Spleen (tissue), 11 donors: ENCODE data around the gene SLC25A10. TPM values are rescaled to one million over a fixed set of nuclear protein-coding genes. Genes with fewer than 3 reads are reported as not detected.

Experiments
- DNase-seq: peaks from one replicate; pipeline ENCODE4 v3.0.0-alpha.2; 2020
- H3K27ac ChIP-seq, 8 donors: fragments of 200-600 bp; sonication (generic) in 7 of 8; 1 replicate in 4 of 8; 2 replicates in 4 of 8; pipeline versions ENCODE4 v1.5.0 to v1.8.0; 2016 to 2021; ENCODE audit warnings: inconsistent platforms in 4 of 8, mild to moderate bottlenecking in 4 of 8, moderate library complexity in 1 of 8
- H3K27me3 ChIP-seq, 7 donors: fragments of 200-600 bp; sonication (generic) in 6 of 7; replicated peaks in 1 of 7; 1 replicate in 4 of 7; 2 replicates in 3 of 7; pipeline versions ENCODE4 v1.5.0 to v1.8.0; 2016 to 2021; ENCODE audit warnings: inconsistent platforms in 3 of 7, mild to moderate bottlenecking in 1 of 7
- H3K36me3 ChIP-seq, 6 donors: fragments of 200-600 bp; sonication (generic) in 5 of 6; 1 replicate in 4 of 6; 2 replicates in 2 of 6; pipeline versions ENCODE4 v1.5.0 to v1.8.0; 2016 to 2021; ENCODE audit warnings: inconsistent platforms in 2 of 6
- H3K4me1 ChIP-seq, 6 donors: fragments of 200-600 bp; sonication (generic) in 5 of 6; 1 replicate in 3 of 6; 2 replicates in 3 of 6; pipeline versions ENCODE4 v1.5.0 to v1.8.0; 2016 to 2021; ENCODE audit warnings: inconsistent platforms in 3 of 6
- H3K4me3 ChIP-seq, 8 donors: fragments of 200-600 bp; sonication (generic) in 7 of 8; 1 replicate in 4 of 8; 2 replicates in 4 of 8; pipeline versions ENCODE4 v1.5.0 to v1.8.0; 2016 to 2021; ENCODE audit warnings: inconsistent platforms in 4 of 8, mild to moderate bottlenecking in 4 of 8, moderate library complexity in 2 of 8
- H3K9me3 ChIP-seq, 8 donors: fragments of 200-600 bp; sonication (generic) in 7 of 8; 1 replicate in 4 of 8; 2 replicates in 4 of 8; pipeline versions ENCODE4 v1.5.0 to v1.8.0; 2016 to 2021; ENCODE audit warnings: inconsistent platforms in 4 of 8
- POLR2A ChIP-seq, 3 donors: fragments of 450-650 bp; IDR thresholded peaks; one replicate each; pipeline ENCODE4 v1.5.1; 2017; ENCODE audit warnings: antibody characterized with exemption in 3 of 3, mild to moderate bottlenecking in 1 of 3
- POLR2AphosphoS5 ChIP-seq, 3 donors: sonication (generic); formaldehyde crosslinking; IDR thresholded peaks; one replicate each; pipeline ENCODE4 v1.5.1; 2017; ENCODE audit warnings: antibody characterized with exemption in 3 of 3
- WGBS, 5 donors: extraction: QIAGEN DNeasy Blood & Tissue Kit in 3 of 5; methylation state at CpG; one replicate each; pipeline versions ENCODE4 v1.1.5 to v1.1.7; 2013 to 2018; 5-methylcytosine and 5-hydroxymethylcytosine counted together
- intact Hi-C: fragments of 100-400 bp; cut with DNase I; formaldehyde crosslinking; loops from one replicate; pipeline ENCODE4 v1.15.0; 2023; ENCODE audit warnings: low total_unique reads
- polyA plus RNA-seq, 3 donors: library from polyadenylated mRNA; stranded (reverse); fragments of 200-250 nt; gene quantifications; one replicate each; pipeline ENCODE4 v1.2.1, GENCODE V29; 2013
- total RNA-seq, 7 donors: library from RNA; depleted of rRNA in 3 of 7; stranded (reverse); fragments of >200 nt in 3 of 7; fragmentation: NEBNext Ultra II Directional in 4 of 7; extraction: Animal tissue kit (Norgen Biotek cat#: 25700) in 4 of 7; gene quantifications; one replicate each; pipeline versions ENCODE4 v1.1.0 to v1.2.1, GENCODE V29; 2016 to 2021
- TF ChIP-seq, protein P1 (sequence below), 11 experiments: fragments of 200-600 bp in 7 of 11; fragments of 450-650 bp in 4 of 11; sonication (generic) in 4 of 11; IDR thresholded peaks in 8 of 11; conservative IDR thresholded peaks in 3 of 11; 1 replicate in 7 of 11; 2 replicates in 4 of 11; pipeline versions ENCODE4 v1.4.0 to v1.8.0; 2016 to 2021; ENCODE audit warnings: antibody characterized with exemption in 11 of 11, inconsistent platforms in 4 of 11, mild to moderate bottlenecking in 1 of 11
- donor health status: healthy with polysubstance abuse.
- donor health status: DM: no; HTN: no; CAD: no; lungs with moderate emphysema.
- donor health status: DM: no; HTN: no; CAD: no.
- donor health status: Bipolar disorder and iron deficiency.
- donor health status: healthy.
- donor health status: DM: no; HTN: no; CAD: no.
- donor health status: DM: yes; HTN: yes; CAD: no.

Gene SLC25A10
- total and polyA plus RNA-seq, 10 donors, result 2.9 to 7.7 (median 4.0) TPM

DNA sequence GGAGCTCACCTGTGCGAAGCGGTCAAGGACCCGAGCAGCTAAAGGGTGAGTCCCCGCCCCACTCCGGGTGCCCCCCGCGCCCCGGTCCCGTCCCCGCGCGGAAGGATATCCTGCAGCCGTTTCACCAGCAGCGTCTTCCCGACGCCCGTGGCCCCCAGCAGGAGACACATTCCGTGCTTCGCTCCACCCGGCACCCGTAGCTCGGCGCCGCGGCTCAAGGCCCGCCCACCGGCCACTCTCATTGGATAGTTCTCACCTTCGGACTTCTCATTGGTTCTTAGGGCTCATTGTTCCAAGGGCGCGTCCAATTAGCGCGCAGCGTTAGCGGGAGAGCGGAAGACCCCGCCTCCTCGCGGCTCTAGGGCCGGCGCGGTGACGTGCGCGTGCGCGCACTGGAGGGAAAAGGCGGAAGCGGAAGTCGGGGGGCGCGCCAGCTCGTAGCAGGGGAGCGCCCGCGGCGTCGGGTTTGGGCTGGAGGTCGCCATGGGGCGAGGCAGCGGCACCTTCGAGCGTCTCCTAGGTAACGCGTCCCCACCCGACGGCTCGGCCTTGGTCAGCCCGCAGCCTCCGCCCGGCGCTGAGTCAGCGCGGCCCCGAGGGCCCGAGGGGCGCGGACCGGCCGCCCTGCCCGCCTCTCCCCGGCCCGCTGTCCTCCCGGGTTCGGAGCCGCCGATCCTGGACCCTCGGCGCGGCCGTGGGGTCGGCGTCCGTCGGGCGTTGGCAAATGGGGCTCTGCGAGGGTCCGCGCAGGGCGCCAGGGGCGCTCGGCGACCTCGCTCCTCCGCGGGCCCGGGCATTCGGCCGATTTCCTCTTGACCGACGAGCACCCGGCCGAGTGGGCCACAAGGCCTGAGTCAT is 28.3 kb upstream of the SLC25A10 start, which contains the start of the genes ARL16 and HGS:
Gene ARL16, minus strand, starts transcription at position 214 of the 858 bp plus-strand sequence. Its CDS starts 44 bp downstream, at position 170.
Gene HGS, plus strand, starts transcription at position 428 of the 858 bp plus-strand sequence. Its CDS starts 56 bp downstream, at position 484.
- intact Hi-C loops, result no loop called here
- peak; percentile 98 for DNase-seq
- no peaks in the 10 kb centered on the region for H3K9me3 ChIP-seq
- H3K4me3 ChIP-seq, result peak within 1 kb of the TSS; percentile 89 to 100 (median 98)
- 0 to 1% (median 1%) methylated on average over 16 to 112 of the region's 112 CpGs for WGBS, 5 donors
- peaks cover 0 to 71% (median 44%) of the 10 kb centered on the region in 6 donors for H3K36me3 ChIP-seq
- H3K27me3 ChIP-seq, result no peaks in the 10 kb centered on the region
- peak within 1 kb of the TSS; percentile 75 to 95 (median 88) for H3K27ac ChIP-seq
- H3K4me1 ChIP-seq, result peaks cover 19 to 60% (median 39%) of the 10 kb centered on the region in 6 donors
- peak in 1 of 3 donors; percentile 12 for TF ChIP-seq POLR2A (IDR thresholded peaks at IDR 0.05)
- TF ChIP-seq, protein P1, sequence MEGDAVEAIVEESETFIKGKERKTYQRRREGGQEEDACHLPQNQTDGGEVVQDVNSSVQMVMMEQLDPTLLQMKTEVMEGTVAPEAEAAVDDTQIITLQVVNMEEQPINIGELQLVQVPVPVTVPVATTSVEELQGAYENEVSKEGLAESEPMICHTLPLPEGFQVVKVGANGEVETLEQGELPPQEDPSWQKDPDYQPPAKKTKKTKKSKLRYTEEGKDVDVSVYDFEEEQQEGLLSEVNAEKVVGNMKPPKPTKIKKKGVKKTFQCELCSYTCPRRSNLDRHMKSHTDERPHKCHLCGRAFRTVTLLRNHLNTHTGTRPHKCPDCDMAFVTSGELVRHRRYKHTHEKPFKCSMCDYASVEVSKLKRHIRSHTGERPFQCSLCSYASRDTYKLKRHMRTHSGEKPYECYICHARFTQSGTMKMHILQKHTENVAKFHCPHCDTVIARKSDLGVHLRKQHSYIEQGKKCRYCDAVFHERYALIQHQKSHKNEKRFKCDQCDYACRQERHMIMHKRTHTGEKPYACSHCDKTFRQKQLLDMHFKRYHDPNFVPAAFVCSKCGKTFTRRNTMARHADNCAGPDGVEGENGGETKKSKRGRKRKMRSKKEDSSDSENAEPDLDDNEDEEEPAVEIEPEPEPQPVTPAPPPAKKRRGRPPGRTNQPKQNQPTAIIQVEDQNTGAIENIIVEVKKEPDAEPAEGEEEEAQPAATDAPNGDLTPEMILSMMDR (IDR thresholded peaks at IDR 0.05 in 8 of 11, conservative IDR thresholded peaks at IDR 0.05 in 3 of 11), result peak in 5 of 11 experiments; percentile 15 to 46 (median 25)
- peak; percentile 90 to 95 (median 92) for TF ChIP-seq POLR2AphosphoS5 (IDR thresholded peaks at IDR 0.05)

- no peak for DNase-seq
Measured at GRCh38 chr17:81684442-81684911, 27.6 kb upstream of the SLC25A10 start.

DNA sequence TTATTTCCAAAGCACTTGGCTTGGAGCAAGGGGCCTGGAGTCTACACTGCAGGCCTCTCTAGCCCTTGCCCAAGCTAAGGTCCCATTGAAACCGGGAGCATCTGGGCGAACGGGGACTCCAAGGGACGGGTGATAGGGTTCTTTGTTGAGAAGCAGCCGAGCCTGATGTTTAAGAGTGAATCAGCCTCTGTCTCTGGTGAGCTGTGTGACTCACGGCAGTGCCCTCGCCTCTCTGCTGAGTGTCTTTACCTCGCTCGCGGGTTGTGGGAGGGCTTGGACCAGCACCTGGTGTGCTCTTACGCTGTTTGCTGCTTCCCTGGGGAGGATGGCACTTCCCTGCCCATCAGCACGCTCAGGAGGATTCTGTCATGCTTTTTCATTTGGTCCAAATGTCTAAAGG is 27.0 kb upstream of the SLC25A10 start:
- WGBS, 5 donors, result 76 to 83% (median 78%) methylated on average over 9 to 12 of the region's 12 CpGs
- TF ChIP-seq POLR2A (IDR thresholded peaks at IDR 0.05), result no peak
- no peak for TF ChIP-seq POLR2AphosphoS5 (IDR thresholded peaks at IDR 0.05)
- TF ChIP-seq, protein P1 (IDR thresholded peaks at IDR 0.05 in 8 of 11, conservative IDR thresholded peaks at IDR 0.05 in 3 of 11), result no peak
- Histone ChIP-seq H3K4me3 (peak overlapping the region in 7 of 8 donors; percentile 92 to 100 (median 98)), H3K27ac (peak overlapping the region in 3 of 8 donors; percentile 91 to 95 (median 95)), H3K36me3 (peaks cover 0 to 72% (median 56%) of the 10 kb centered on the region in 6 donors), H3K9me3 (no peaks in the 10 kb centered on the region), H3K27me3 (no peaks in the 10 kb centered on the region), H3K4me1 (peaks cover 19 to 60% (median 39%) of the 10 kb centered on the region in 6 donors)
- intact Hi-C loops, result no loop called here
- no peak for DNase-seq

More at GRCh38 chr17:81684442-81684911, 27.6 kb upstream of the SLC25A10 start:
- Histone ChIP-seq H3K4me1 (peaks cover 19 to 60% (median 39%) of the 10 kb centered on the region in 6 donors), H3K27ac (peak overlapping the region; percentile 75 to 95 (median 88)), H3K27me3 (no peaks in the 10 kb centered on the region), H3K36me3 (peaks cover 0 to 72% (median 50%) of the 10 kb centered on the region in 6 donors), H3K9me3 (no peaks in the 10 kb centered on the region), H3K4me3 (peak overlapping the region; percentile 89 to 100 (median 98))
- 2 to 6% (median 4%) methylated on average over 4 to 16 of the region's 16 CpGs for whole genome bisulfite sequencing, 5 donors
- intact Hi-C loops, result no loop called here
- TF ChIP-seq POLR2A (IDR thresholded peaks at IDR 0.05) (no peak), POLR2AphosphoS5 (IDR thresholded peaks at IDR 0.05) (no peak)
- TF ChIP-seq, protein P1 (IDR thresholded peaks at IDR 0.05 in 8 of 11, conservative IDR thresholded peaks at IDR 0.05 in 3 of 11), result no peak
